Natural killer cell (primary cell): ENCODE results near the gene ALK. TPM values are rescaled to one million over a fixed set of nuclear protein-coding genes. Genes with fewer than 3 reads are reported as not detected.

ENCODE experiments used
- ATAC-seq, 3 donors: fragments of 150-1000 bp in 2 of 3; fragments of 200-7000 bp in 1 of 3; cut with Tn5 transposase; 1 replicate in 1 of 3; 2 replicates in 2 of 3; pipeline ENCODE4 v1.10.0; 2021; ENCODE audit warnings: mild to moderate bottlenecking in 2 of 3, moderate library complexity in 2 of 3
- DNase-seq, 2 donors: peaks; one replicate each; pipeline versions ENCODE4 v3.0.0 to v3.0.0-alpha.2; 2013 to 2021; ENCODE audit warnings: mixed read lengths in 1 of 2
- H3K27ac ChIP-seq: one replicate; pipeline ENCODE4 v1.5.1; 2013; ENCODE audit warnings: mild to moderate bottlenecking, low read length
- H3K27me3 ChIP-seq: one replicate; pipeline ENCODE4 v1.6.1; 2013; ENCODE audit warnings: low read length; ENCODE audit not compliant: control insufficient read depth, insufficient read depth
- H3K36me3 ChIP-seq: one replicate; pipeline ENCODE4 v1.6.1; 2013; ENCODE audit warnings: low read length; ENCODE audit not compliant: control insufficient read depth, insufficient read depth
- H3K4me1 ChIP-seq: one replicate; pipeline ENCODE4 v1.6.1; 2013; ENCODE audit warnings: low read length; ENCODE audit not compliant: control insufficient read depth, insufficient read depth
- H3K4me3 ChIP-seq: one replicate; pipeline ENCODE4 v1.5.1; 2013; ENCODE audit warnings: low read length
- H3K9me3 ChIP-seq: one replicate; pipeline ENCODE4 v1.6.1; 2013; ENCODE audit warnings: low read length; ENCODE audit not compliant: control insufficient read depth, insufficient read depth
- H3K27ac Mint-ChIP-seq, 2 donors: one replicate each; pipeline ENCODE4 v1.8.0; 2022; ENCODE audit warnings: mild to moderate bottlenecking in 2 of 2, mixed read lengths in 2 of 2, moderate library complexity in 1 of 2
- H3K27me3 Mint-ChIP-seq, 2 donors: one replicate each; pipeline ENCODE4 v1.8.0; 2022; ENCODE audit warnings: low read depth in 2 of 2, mixed read lengths in 2 of 2
- H3K36me3 Mint-ChIP-seq: one replicate; pipeline ENCODE4 v1.8.0; 2022; ENCODE audit warnings: mixed read lengths
- H3K4me1 Mint-ChIP-seq, 2 donors: one replicate each; pipeline ENCODE4 v1.8.0; 2022; ENCODE audit warnings: mixed read lengths in 2 of 2
- H3K4me3 Mint-ChIP-seq: one replicate; pipeline ENCODE4 v1.8.0; 2022; ENCODE audit warnings: mild to moderate bottlenecking, moderate library complexity, mixed read lengths
- H3K9me3 Mint-ChIP-seq, 2 donors: one replicate each; pipeline ENCODE4 v1.8.0; 2022; ENCODE audit warnings: mixed read lengths in 2 of 2
- CTCF ChIP-seq: fragments of 200-600 bp; IDR thresholded peaks from one replicate; pipeline ENCODE4 v1.8.0; 2022; ENCODE audit warnings: antibody characterized with exemption
- WGBS: methylation state at CpG from one replicate; pipeline ENCODE4 v1.1.7; 2013; ENCODE audit warnings: missing lambda C conversion rate; ENCODE audit not compliant: insufficient coverage; 5-methylcytosine and 5-hydroxymethylcytosine counted together
- intact Hi-C: fragments of 100-400 bp; cut with micrococcal nuclease; formaldehyde crosslinking; loops from one replicate; pipeline ENCODE4 v1.14.2; 2022
- total RNA-seq, 4 donors: library from RNA; stranded (reverse); fragments of 120-200 nt in 1 of 4; gene quantifications; one replicate each; pipeline versions ENCODE4 v1.2.3 to v1.2.4, GENCODE V29; 2013 to 2022

ALK gene
- total RNA-seq, 3 donors from 2014 or later (not counting 1 experiment from before 2014, with no cell fraction given), result not detected

GRCh38 chr2:29215739-29216608 is 705.4 kb downstream of the ALK start:
- no peaks in the 10 kb centered on the region for H3K4me1 Mint-ChIP-seq
- Histone ChIP-seq H3K4me3 (no peak overlapping the region), H3K27me3 (no peaks in the 10 kb centered on the region), H3K27ac (no peak overlapping the region), H3K4me1 (no peaks in the 10 kb centered on the region), H3K36me3 (no peaks in the 10 kb centered on the region), H3K9me3 (no peaks in the 10 kb centered on the region)
- no peak overlapping the region for H3K4me3 Mint-ChIP-seq
- H3K36me3 Mint-ChIP-seq, result no peaks in the 10 kb centered on the region
- ATAC-seq (peak in 1 of 3 donors; percentile 8), DNase-seq (no peak)
- H3K27me3 Mint-ChIP-seq, result no peaks in the 10 kb centered on the region
- no peak overlapping the region for H3K27ac Mint-ChIP-seq
- no peaks in the 10 kb centered on the region for H3K9me3 Mint-ChIP-seq
- intact Hi-C loops, result no loop called here
- no peak for TF ChIP-seq CTCF
- 94% methylated on average over 20 of the region's 20 CpGs for WGBS

GRCh38 chr2:29215073-29215472 is 706.3 kb downstream of the ALK start:
- H3K4me3 Mint-ChIP-seq, result no peak overlapping the region
- intact Hi-C loops, result no loop called here
- ATAC-seq (no peak), DNase-seq (no peak)
- WGBS, result 84% methylated on average over 5 of the region's 5 CpGs
- no peaks in the 10 kb centered on the region for H3K27me3 Mint-ChIP-seq
- H3K9me3 Mint-ChIP-seq, result no peaks in the 10 kb centered on the region
- Histone ChIP-seq H3K9me3 (no peaks in the 10 kb centered on the region), H3K4me1 (no peaks in the 10 kb centered on the region), H3K27ac (no peak overlapping the region), H3K36me3 (no peaks in the 10 kb centered on the region), H3K4me3 (no peak overlapping the region), H3K27me3 (no peaks in the 10 kb centered on the region)
- no peak overlapping the region for H3K27ac Mint-ChIP-seq
- no peaks in the 10 kb centered on the region for H3K4me1 Mint-ChIP-seq
- no peak for TF ChIP-seq CTCF
- no peaks in the 10 kb centered on the region for H3K36me3 Mint-ChIP-seq

GRCh38 chr2:29213888-29214291 is 707.5 kb downstream of the ALK start:
- intact Hi-C loops, result no loop called here
- Mint-ChIP-seq H3K27ac (no peak overlapping the region), H3K36me3 (no peaks in the 10 kb centered on the region), H3K27me3 (no peaks in the 10 kb centered on the region), H3K4me3 (no peak overlapping the region), H3K9me3 (no peaks in the 10 kb centered on the region), H3K4me1 (no peaks in the 10 kb centered on the region)
- no peaks in the 10 kb centered on the region for H3K36me3 ChIP-seq
- no peak for TF ChIP-seq CTCF
- H3K27ac ChIP-seq, result no peak overlapping the region
- H3K4me3 ChIP-seq, result no peak overlapping the region
- no peak for ATAC-seq
- no peaks in the 10 kb centered on the region for H3K27me3 ChIP-seq
- no peaks in the 10 kb centered on the region for H3K4me1 ChIP-seq
- DNase-seq, result no peak
- no peaks in the 10 kb centered on the region for H3K9me3 ChIP-seq
- WGBS, result 35% methylated on average over 9 of the region's 9 CpGs

GRCh38 chr2:29212009-29212408 is 709.4 kb downstream of the ALK start:
- no peak overlapping the region for H3K27ac Mint-ChIP-seq
- Histone ChIP-seq H3K4me3 (no peak overlapping the region), H3K4me1 (no peaks in the 10 kb centered on the region), H3K27me3 (no peaks in the 10 kb centered on the region), H3K36me3 (no peaks in the 10 kb centered on the region), H3K27ac (no peak overlapping the region), H3K9me3 (no peaks in the 10 kb centered on the region)
- no peaks in the 10 kb centered on the region for H3K36me3 Mint-ChIP-seq
- no peaks in the 10 kb centered on the region for H3K27me3 Mint-ChIP-seq
- H3K9me3 Mint-ChIP-seq, result no peaks in the 10 kb centered on the region
- WGBS, result 89% methylated on average over 5 of the region's 5 CpGs
- no peak for TF ChIP-seq CTCF
- peaks cover 0 to 4% of the 10 kb centered on the region in 2 donors for H3K4me1 Mint-ChIP-seq
- DNase-seq, result no peak
- no peak for ATAC-seq
- intact Hi-C loops, result no loop called here
- no peak overlapping the region for H3K4me3 Mint-ChIP-seq
